GM18502 (cell line): ENCODE measurements around the gene RRAD.
"Not testable (repeated sequence)": the region's sequence is repeated elsewhere in the genome, so short reads cannot be mapped to it uniquely, and the experiment has no call there.

Experiments
- ATAC-seq: cut with Tn5 transposase; IDR thresholded peaks from one replicate; pipeline ENCODE4 v1.9.1; 2021; ENCODE audit warnings: mild to moderate bottlenecking; ENCODE audit not compliant: unreplicated experiment, poor library complexity

The RRAD gene

GRCh38 chr16:66952430-66953110, 27.2 kb upstream of the RRAD start:
- no peak for ATAC-seq

- no peak for ATAC-seq
Measured at GRCh38 chr16:66950971-66951790, 25.8 kb upstream of the RRAD start.

- no peak for ATAC-seq
Measured at GRCh38 chr16:66950437-66950836, 25.1 kb upstream of the RRAD start.

GRCh38 chr16:66949472-66949871, 24.1 kb upstream of the RRAD start:
- no peak for ATAC-seq

- no peak for ATAC-seq
Measured at GRCh38 chr16:66948837-66949225, 23.5 kb upstream of the RRAD start.

- ATAC-seq, result no peak
Measured at GRCh38 chr16:66948134-66948836, 22.9 kb upstream of the RRAD start.

- ATAC-seq, result peak; percentile 64
Measured at GRCh38 chr16:66947302-66948065, 22.1 kb upstream of the RRAD start.

- ATAC-seq, result no peak
Measured at GRCh38 chr16:66946974-66947301, 21.6 kb upstream of the RRAD start.

- ATAC-seq, result no peak
Measured at GRCh38 chr16:66946541-66946940, 21.2 kb upstream of the RRAD start.

GRCh38 chr16:66945939-66946338, 20.6 kb upstream of the RRAD start:
- no peak for ATAC-seq

- ATAC-seq, result not testable (repeated sequence)
Measured at GRCh38 chr16:66944971-66945370, 19.6 kb upstream of the RRAD start.

- ATAC-seq, result no peak
Measured at GRCh38 chr16:66944054-66944441, 18.7 kb upstream of the RRAD start.

- ATAC-seq, result no peak
Measured at GRCh38 chr16:66943426-66944053, 18.2 kb upstream of the RRAD start.

GRCh38 chr16:66942981-66943380, 17.6 kb upstream of the RRAD start:
- ATAC-seq, result no peak

GRCh38 chr16:66940236-66940635, 14.9 kb upstream of the RRAD start:
- ATAC-seq, result no peak

- no peak for ATAC-seq
Measured at GRCh38 chr16:66939366-66939765, 14.0 kb upstream of the RRAD start.

- ATAC-seq, result no peak
Measured at GRCh38 chr16:66937725-66938337, 12.5 kb upstream of the RRAD start.

- ATAC-seq, result no peak
Measured at GRCh38 chr16:66936889-66937554, 11.7 kb upstream of the RRAD start.

GRCh38 chr16:66936462-66936861, 11.1 kb upstream of the RRAD start:
- ATAC-seq, result no peak
